CD4-positive, alpha-beta T cell (primary cell): Measurements from ENCODE around the gene AIMP1. TPM values are rescaled to one million over a fixed set of nuclear protein-coding genes. Genes with fewer than 3 reads are reported as not detected.

Source experiments
- ATAC-seq: fragments of 200-7000 bp; cut with Tn5 transposase; one replicate; pipeline ENCODE4 v1.10.0; 2022; ENCODE audit warnings: mild to moderate bottlenecking; ENCODE audit not compliant: poor library complexity
- CTCF ChIA-PET: fragments of 350-600 bp; sonication (Branson Sonifier 250); formaldehyde crosslinking; loops from one replicate; lab custom pipeline; 2021; ENCODE audit warnings: antibody characterized with exemption, inconsistent platforms; lab: Charles Lee
- POLR2A ChIA-PET: fragments of 350-600 bp; sonication (Branson Sonifier 250); formaldehyde crosslinking; loops from one replicate; lab custom pipeline; 2021; ENCODE audit warnings: antibody characterized with exemption, inconsistent platforms; lab: Charles Lee
- DNase-seq, 14 experiments: peaks; one replicate each; pipeline ENCODE4 v3.0.0-alpha.2; 2013 to 2020; ENCODE audit warnings: mixed read lengths in 2 of 14
- H3K27ac ChIP-seq, 2 donors: one replicate each; pipeline versions ENCODE4 v1.5.1 to v1.7.0; 2013; ENCODE audit warnings: low read length in 2 of 2, low read depth in 1 of 2, mild to moderate bottlenecking in 1 of 2
- H3K27me3 ChIP-seq, 2 experiments: 1 replicate in 1 of 2; 2 replicates in 1 of 2; pipeline versions ENCODE4 v1.6.1 to v1.7.0; 2013; ENCODE audit warnings: low read length in 2 of 2, control low read depth in 1 of 2, mild to moderate bottlenecking in 1 of 2, moderate library complexity in 1 of 2; ENCODE audit not compliant: insufficient read depth in 2 of 2, control insufficient read depth in 1 of 2
- H3K36me3 ChIP-seq: one replicate; pipeline ENCODE4 v1.6.1; 2013; ENCODE audit warnings: low read length, control low read depth; ENCODE audit not compliant: insufficient read depth
- H3K4me1 ChIP-seq: one replicate; pipeline ENCODE4 v1.6.1; 2013; ENCODE audit warnings: low read length, control low read depth; ENCODE audit not compliant: insufficient read depth
- H3K4me3 ChIP-seq: one replicate; pipeline ENCODE4 v1.5.1; 2013; ENCODE audit warnings: mild to moderate bottlenecking, low read length, moderate library complexity
- H3K9me3 ChIP-seq, 2 experiments: 1 replicate in 1 of 2; 2 replicates in 1 of 2; pipeline versions ENCODE4 v1.6.1 to v1.7.0; 2013; ENCODE audit warnings: low read length in 2 of 2, mild to moderate bottlenecking in 2 of 2, control low read depth in 1 of 2, moderate library complexity in 1 of 2; ENCODE audit not compliant: control insufficient read depth in 1 of 2, insufficient read depth in 1 of 2
- H3K27ac Mint-ChIP-seq: one replicate; pipeline ENCODE4 v1.8.0; 2020; ENCODE audit warnings: mixed read lengths
- H3K27me3 Mint-ChIP-seq: one replicate; pipeline ENCODE4 v1.8.0; 2021; ENCODE audit warnings: mixed read lengths
- H3K36me3 Mint-ChIP-seq: one replicate; pipeline ENCODE4 v1.8.0; 2021; ENCODE audit warnings: low read depth, mixed read lengths
- H3K4me1 Mint-ChIP-seq: one replicate; pipeline ENCODE4 v1.8.0; 2021; ENCODE audit warnings: low read depth, mixed read lengths
- H3K4me3 Mint-ChIP-seq: one replicate; pipeline ENCODE4 v1.8.0; 2020; ENCODE audit warnings: mild to moderate bottlenecking, mixed read lengths
- H3K9me3 Mint-ChIP-seq: one replicate; pipeline ENCODE4 v1.8.0; 2020; ENCODE audit warnings: mixed read lengths
- CTCF ChIP-seq: fragments of 200-600 bp; IDR thresholded peaks from one replicate; pipeline ENCODE4 v1.8.0; 2022; ENCODE audit warnings: antibody characterized with exemption, mild to moderate bottlenecking
- intact Hi-C, 2 experiments: fragments of 100-400 bp; cut with DNase I in 1 of 2; cut with micrococcal nuclease in 1 of 2; formaldehyde crosslinking; loops; one replicate each; pipeline versions ENCODE4 v1.15.1 to v1.9.0; 2023 to 2025; cut with DNase I, micrococcal nuclease
- total RNA-seq, 174 experiments: library from RNA in 2 of 174; stranded (reverse) in 2 of 174; gene quantifications; one replicate each; pipeline ENCODE4 v1.2.3 and lab custom pipeline; 2021 to 2026

The AIMP1 gene
- total RNA-seq, 2 experiments from 2014 or later = 75.4 to 77.8 TPM

- CTCF ChIA-PET = no interaction called here
- peaks cover 4% of the 10 kb centered on the region for H3K27me3 Mint-ChIP-seq
- DNase-seq = no peak
Observed at GRCh38 chr4:106358899-106359298, 42.5 kb downstream of the AIMP1 start.

GRCh38 chr4:106362086-106362825, 45.9 kb downstream of the AIMP1 start:
- no peak overlapping the region for H3K27ac Mint-ChIP-seq
- TF ChIP-seq CTCF = no peak
- H3K4me1 Mint-ChIP-seq = no peaks in the 10 kb centered on the region
- Histone ChIP-seq H3K4me1 (no peaks in the 10 kb centered on the region), H3K27ac (no peak overlapping the region), H3K9me3 (no peaks in the 10 kb centered on the region), H3K36me3 (no peaks in the 10 kb centered on the region), H3K27me3 (peaks cover 0 to 3% of the 10 kb centered on the region in 2 experiments), H3K4me3 (no peak overlapping the region)
- no peak overlapping the region for H3K4me3 Mint-ChIP-seq
- intact Hi-C loops = no loop called here
- ATAC-seq (no peak), DNase-seq (no peak)
- CTCF ChIA-PET = no interaction called here
- no peaks in the 10 kb centered on the region for H3K9me3 Mint-ChIP-seq
- POLR2A ChIA-PET = no interaction called here
- peaks cover 14% of the 10 kb centered on the region for H3K27me3 Mint-ChIP-seq
- H3K36me3 Mint-ChIP-seq = no peaks in the 10 kb centered on the region

More at GRCh38 chr4:106358899-106359298, 42.5 kb downstream of the AIMP1 start:
- H3K9me3 ChIP-seq = no peaks in the 10 kb centered on the region
- no peak for TF ChIP-seq CTCF
- H3K4me1 ChIP-seq = no peaks in the 10 kb centered on the region
- H3K27ac ChIP-seq = no peak overlapping the region
- POLR2A ChIA-PET = no interaction called here
- Mint-ChIP-seq H3K9me3 (no peaks in the 10 kb centered on the region), H3K4me1 (no peaks in the 10 kb centered on the region), H3K27ac (no peak overlapping the region), H3K36me3 (no peaks in the 10 kb centered on the region), H3K4me3 (no peak overlapping the region)
- no peaks in the 10 kb centered on the region for H3K27me3 ChIP-seq
- H3K36me3 ChIP-seq = no peaks in the 10 kb centered on the region
- ATAC-seq = no peak
- intact Hi-C loops = no loop called here
- H3K4me3 ChIP-seq = no peak overlapping the region

- ATAC-seq = no peak
- H3K4me1 Mint-ChIP-seq = no peaks in the 10 kb centered on the region
- CTCF ChIA-PET = interaction anchor here (1.2 kb wide), 1 partner anchor 36 kb away, joined by 5 read pairs; no protein-coding TSS in a partner anchor
- no peaks in the 10 kb centered on the region for H3K9me3 Mint-ChIP-seq
- H3K36me3 Mint-ChIP-seq = no peaks in the 10 kb centered on the region
- H3K27ac ChIP-seq = no peak overlapping the region
- no peak overlapping the region for H3K4me3 Mint-ChIP-seq
- no peak overlapping the region for H3K4me3 ChIP-seq
- H3K27me3 Mint-ChIP-seq = peaks cover 18% of the 10 kb centered on the region
- peaks cover 0 to 3% of the 10 kb centered on the region in 2 experiments for H3K27me3 ChIP-seq
- no peak for DNase-seq
- intact Hi-C loops = no loop called here
- no peaks in the 10 kb centered on the region for H3K9me3 ChIP-seq
- no peaks in the 10 kb centered on the region for H3K4me1 ChIP-seq
- no peaks in the 10 kb centered on the region for H3K36me3 ChIP-seq
- POLR2A ChIA-PET = no interaction called here
- no peak for TF ChIP-seq CTCF
- H3K27ac Mint-ChIP-seq = no peak overlapping the region
Observed at GRCh38 chr4:106364282-106364681, 47.9 kb downstream of the AIMP1 start.
